ENCODE data around the gene EDA2R.

Gene EDA2R

DNA sequence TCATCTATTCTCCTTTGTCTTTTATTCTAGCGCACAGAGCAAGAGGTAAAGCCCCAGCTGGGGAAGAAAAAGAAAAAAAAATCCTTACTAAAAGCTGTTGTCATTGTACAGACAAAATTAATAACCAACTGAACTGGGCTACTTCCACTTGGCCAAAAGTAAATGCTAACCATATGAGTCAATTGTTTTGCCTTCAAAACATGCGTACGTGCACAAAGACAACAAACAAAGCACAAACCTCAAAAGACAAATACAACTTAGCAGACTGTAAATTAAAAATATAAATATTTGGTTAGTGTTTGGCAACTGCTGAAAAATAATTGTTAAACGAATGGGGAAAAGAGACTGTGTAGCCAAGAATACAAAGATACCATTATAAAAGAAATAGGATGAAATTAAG is 5.9 kb downstream of the EDA2R start:
- Histone ChIP-seq H3K4me3 (ENCODE audit: low read length, poor library complexity, severe bottlenecking) (no peak overlapping the region), H3K27me3 (ENCODE audit: insufficient read depth, low read length, poor library complexity, severe bottlenecking) (no peaks in the 10 kb centered on the region), H3K9me2 (replicated peaks; ENCODE audit: low read depth, low read length) (no peaks in the 10 kb centered on the region), H2AFZ (ENCODE audit: low read length) (no peak overlapping the region), H3K9me3 (ENCODE audit: insufficient read depth, low read depth, low read length) (no peaks in the 10 kb centered on the region), H3K79me2 (ENCODE audit: insufficient read depth, low read length) (no peaks in the 10 kb centered on the region), H3K9ac (ENCODE audit: low read depth, low read length, poor library complexity, severe bottlenecking) (no peak overlapping the region), H3K36me3 (ENCODE audit: insufficient read depth, low read length) (no peaks in the 10 kb centered on the region), H4K20me1 (ENCODE audit: insufficient read depth, low read length, poor library complexity, severe bottlenecking) (no peaks in the 10 kb centered on the region), H3K4me2 (ENCODE audit: low read depth, low read length, poor library complexity, severe bottlenecking) (no peak overlapping the region), H3K4me1 (ENCODE audit: insufficient read depth, low read length, poor library complexity, severe bottlenecking) (no peaks in the 10 kb centered on the region), H3F3A (ENCODE audit: low read depth) (no peaks in the 10 kb centered on the region)
- TF ChIP-seq, protein P1, sequence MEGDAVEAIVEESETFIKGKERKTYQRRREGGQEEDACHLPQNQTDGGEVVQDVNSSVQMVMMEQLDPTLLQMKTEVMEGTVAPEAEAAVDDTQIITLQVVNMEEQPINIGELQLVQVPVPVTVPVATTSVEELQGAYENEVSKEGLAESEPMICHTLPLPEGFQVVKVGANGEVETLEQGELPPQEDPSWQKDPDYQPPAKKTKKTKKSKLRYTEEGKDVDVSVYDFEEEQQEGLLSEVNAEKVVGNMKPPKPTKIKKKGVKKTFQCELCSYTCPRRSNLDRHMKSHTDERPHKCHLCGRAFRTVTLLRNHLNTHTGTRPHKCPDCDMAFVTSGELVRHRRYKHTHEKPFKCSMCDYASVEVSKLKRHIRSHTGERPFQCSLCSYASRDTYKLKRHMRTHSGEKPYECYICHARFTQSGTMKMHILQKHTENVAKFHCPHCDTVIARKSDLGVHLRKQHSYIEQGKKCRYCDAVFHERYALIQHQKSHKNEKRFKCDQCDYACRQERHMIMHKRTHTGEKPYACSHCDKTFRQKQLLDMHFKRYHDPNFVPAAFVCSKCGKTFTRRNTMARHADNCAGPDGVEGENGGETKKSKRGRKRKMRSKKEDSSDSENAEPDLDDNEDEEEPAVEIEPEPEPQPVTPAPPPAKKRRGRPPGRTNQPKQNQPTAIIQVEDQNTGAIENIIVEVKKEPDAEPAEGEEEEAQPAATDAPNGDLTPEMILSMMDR (conservative IDR thresholded peaks at IDR 0.05; ENCODE audit: low read length): no peak
- no peak for TF ChIP-seq EZH2phosphoT487 (IDR thresholded peaks at IDR 0.05; ENCODE audit: borderline replicate concordance)

DNA sequence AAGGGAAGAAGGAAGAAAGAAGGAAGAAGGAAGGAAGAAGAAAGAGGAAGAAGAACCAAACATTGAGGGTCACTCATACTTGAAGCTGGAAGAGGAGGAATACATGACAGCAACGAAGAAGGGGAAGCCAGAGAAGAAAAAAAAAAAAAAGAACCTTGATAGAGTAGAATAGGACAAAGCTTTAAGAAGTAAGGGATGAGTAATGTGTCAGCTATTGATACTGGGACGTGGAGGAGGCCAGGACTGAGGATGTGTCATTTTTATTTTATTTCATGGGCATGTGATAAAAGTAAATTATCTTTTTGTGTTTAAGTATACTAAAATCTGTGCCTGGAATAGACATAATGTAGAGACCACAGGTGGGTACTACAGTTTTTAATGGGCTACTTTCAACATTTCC is 6.4 kb downstream of the EDA2R start:
- H3K9ac ChIP-seq (ENCODE audit: low read depth, low read length, poor library complexity, severe bottlenecking): no peak overlapping the region
- H4K20me1 ChIP-seq (ENCODE audit: insufficient read depth, low read length, poor library complexity, severe bottlenecking): no peaks in the 10 kb centered on the region
- H3K4me2 ChIP-seq (ENCODE audit: low read depth, low read length, poor library complexity, severe bottlenecking): no peak overlapping the region
- H3K4me3 ChIP-seq (ENCODE audit: low read length, poor library complexity, severe bottlenecking): no peak overlapping the region
- H3K9me2 ChIP-seq (replicated peaks; ENCODE audit: low read depth, low read length): no peaks in the 10 kb centered on the region
- no peaks in the 10 kb centered on the region for H3K27me3 ChIP-seq (ENCODE audit: insufficient read depth, low read length, poor library complexity, severe bottlenecking)
- no peaks in the 10 kb centered on the region for H3K9me3 ChIP-seq (ENCODE audit: insufficient read depth, low read depth, low read length)
- H3K4me1 ChIP-seq (ENCODE audit: insufficient read depth, low read length, poor library complexity, severe bottlenecking): no peaks in the 10 kb centered on the region
- H3F3A ChIP-seq (ENCODE audit: low read depth): no peaks in the 10 kb centered on the region
- H3K36me3 ChIP-seq (ENCODE audit: insufficient read depth, low read length): no peaks in the 10 kb centered on the region
- no peak overlapping the region for H2AFZ ChIP-seq (ENCODE audit: low read length)
- no peaks in the 10 kb centered on the region for H3K79me2 ChIP-seq (ENCODE audit: insufficient read depth, low read length)
- TF ChIP-seq, protein P1 (conservative IDR thresholded peaks at IDR 0.05; ENCODE audit: low read length): no peak
- no peak for TF ChIP-seq EZH2phosphoT487 (IDR thresholded peaks at IDR 0.05; ENCODE audit: borderline replicate concordance)

DNA sequence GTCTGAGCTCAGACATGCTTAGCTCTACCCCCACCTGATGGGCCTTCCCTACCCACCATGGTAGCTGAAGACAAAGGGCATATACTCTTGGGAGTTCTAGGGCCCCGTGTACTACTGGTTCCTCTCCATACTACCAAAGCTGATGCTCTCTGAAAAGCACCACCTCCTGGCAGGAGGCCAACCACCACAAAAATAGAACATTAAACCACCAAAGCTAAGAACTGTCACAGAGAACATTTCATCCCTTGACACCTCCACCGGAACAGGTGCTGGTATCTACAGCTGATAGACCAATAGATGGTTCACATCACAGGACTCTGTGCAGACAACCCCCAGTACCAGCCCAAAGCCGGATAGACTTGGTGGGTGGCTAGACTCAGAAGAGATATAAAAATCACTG is 13.4 kb downstream of the EDA2R start:
- Histone ChIP-seq H3K9me2 (replicated peaks; ENCODE audit: low read depth, low read length) (no peaks in the 10 kb centered on the region), H3K9me3 (ENCODE audit: insufficient read depth, low read depth, low read length) (no peaks in the 10 kb centered on the region), H3K4me3 (ENCODE audit: low read length, poor library complexity, severe bottlenecking) (no peak overlapping the region), H3K4me1 (ENCODE audit: insufficient read depth, low read length, poor library complexity, severe bottlenecking) (no peaks in the 10 kb centered on the region), H2AFZ (ENCODE audit: low read length) (no peak overlapping the region), H3K36me3 (ENCODE audit: insufficient read depth, low read length) (no peaks in the 10 kb centered on the region), H3K4me2 (ENCODE audit: low read depth, low read length, poor library complexity, severe bottlenecking) (no peak overlapping the region), H3K27me3 (ENCODE audit: insufficient read depth, low read length, poor library complexity, severe bottlenecking) (no peaks in the 10 kb centered on the region), H3K79me2 (ENCODE audit: insufficient read depth, low read length) (no peaks in the 10 kb centered on the region), H4K20me1 (ENCODE audit: insufficient read depth, low read length, poor library complexity, severe bottlenecking) (no peaks in the 10 kb centered on the region), H3K9ac (ENCODE audit: low read depth, low read length, poor library complexity, severe bottlenecking) (no peak overlapping the region), H3F3A (ENCODE audit: low read depth) (no peaks in the 10 kb centered on the region)
- TF ChIP-seq, protein P1 (conservative IDR thresholded peaks at IDR 0.05; ENCODE audit: low read length): no peak
- TF ChIP-seq EZH2phosphoT487 (IDR thresholded peaks at IDR 0.05; ENCODE audit: borderline replicate concordance): no peak
